Measurements from ENCODE around the gene FAM120A. TPM values are rescaled to one million over a fixed set of nuclear protein-coding genes. Genes with fewer than 3 reads are reported as not detected.

FAM120A gene
- total RNA-seq, 1 experiment from 2014 or later: 53.3 TPM

- H3K27me3 Mint-ChIP-seq (ENCODE audit: low read depth): no peaks in the 10 kb centered on the region
- H3K9me3 Mint-ChIP-seq: no peaks in the 10 kb centered on the region
- no peak for ATAC-seq
- H3K36me3 Mint-ChIP-seq: peaks cover 20% of the 10 kb centered on the region
- H3K27ac Mint-ChIP-seq: peak overlapping the region; percentile 67; the same call in 1 of the 2 replicates
- no peak for DNase-seq (ENCODE audit: low spot score)
- TF ChIP-seq E2F5 (CRISPR knock-in tag; IDR thresholded peaks at IDR 0.05): no peak
- TF ChIP-seq ZNF416 (CRISPR knock-in tag; IDR thresholded peaks at IDR 0.05): no peak
- no peak for TF ChIP-seq ATF1 (CRISPR knock-in tag; IDR thresholded peaks at IDR 0.05)
- no peak for TF ChIP-seq TCF7 (CRISPR knock-in tag; IDR thresholded peaks at IDR 0.05; ENCODE audit: low read depth)
- no peak for TF ChIP-seq EMX1 (CRISPR knock-in tag; IDR thresholded peaks at IDR 0.05)
- no peak for TF ChIP-seq SMAD3 (CRISPR knock-in tag; IDR thresholded peaks at IDR 0.05; ENCODE audit: borderline replicate concordance)
- no peak for TF ChIP-seq E2F1 (CRISPR knock-in tag; IDR thresholded peaks at IDR 0.05)
- TF ChIP-seq, protein P1, sequence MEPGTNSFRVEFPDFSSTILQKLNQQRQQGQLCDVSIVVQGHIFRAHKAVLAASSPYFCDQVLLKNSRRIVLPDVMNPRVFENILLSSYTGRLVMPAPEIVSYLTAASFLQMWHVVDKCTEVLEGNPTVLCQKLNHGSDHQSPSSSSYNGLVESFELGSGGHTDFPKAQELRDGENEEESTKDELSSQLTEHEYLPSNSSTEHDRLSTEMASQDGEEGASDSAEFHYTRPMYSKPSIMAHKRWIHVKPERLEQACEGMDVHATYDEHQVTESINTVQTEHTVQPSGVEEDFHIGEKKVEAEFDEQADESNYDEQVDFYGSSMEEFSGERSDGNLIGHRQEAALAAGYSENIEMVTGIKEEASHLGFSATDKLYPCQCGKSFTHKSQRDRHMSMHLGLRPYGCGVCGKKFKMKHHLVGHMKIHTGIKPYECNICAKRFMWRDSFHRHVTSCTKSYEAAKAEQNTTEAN (CRISPR knock-in tag; IDR thresholded peaks at IDR 0.05): no peak
- no peak for TF ChIP-seq NR1H2 (CRISPR knock-in tag; IDR thresholded peaks at IDR 0.05)
- no peak for TF ChIP-seq PREB (CRISPR knock-in tag; IDR thresholded peaks at IDR 0.05; ENCODE audit: borderline replicate concordance)
- TF ChIP-seq USF2 (CRISPR knock-in tag; IDR thresholded peaks at IDR 0.05): no peak
- TF ChIP-seq E2F4 (CRISPR knock-in tag; IDR thresholded peaks at IDR 0.05; ENCODE audit: borderline replicate concordance, low read depth): no peak
- H3K4me3 Mint-ChIP-seq: no peak overlapping the region
- CTCF ChIA-PET: no interaction called here
- H3K4me1 Mint-ChIP-seq: peaks cover 18% of the 10 kb centered on the region
- POLR2A ChIA-PET: no interaction called here
These were observed 62.1 kb downstream of the FAM120A start for GRCh38 chr9:93513606-93514005.

DNA sequence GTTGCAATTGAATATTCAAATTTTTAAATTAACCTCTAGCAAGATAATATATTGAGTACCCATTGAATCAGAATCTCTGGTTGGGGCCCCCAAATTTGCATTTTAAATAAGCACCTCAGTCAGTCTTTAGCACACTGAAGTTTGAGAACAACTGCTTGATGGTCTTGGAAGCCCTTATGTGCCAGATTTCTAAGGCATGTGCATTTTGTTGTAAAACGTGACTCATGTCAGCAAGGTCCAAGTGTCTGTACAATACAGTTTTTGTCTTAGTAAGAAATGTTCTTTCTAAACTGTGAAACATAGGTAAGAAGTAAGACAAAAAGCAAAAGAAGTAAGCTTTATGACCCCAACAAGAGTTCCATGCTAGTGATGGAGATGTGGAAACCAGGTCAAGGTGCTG, 65.8 kb downstream of the FAM120A start:
- DNase-seq (ENCODE audit: low spot score) (no peak), ATAC-seq (no peak)
- peaks cover 27% of the 10 kb centered on the region for H3K36me3 Mint-ChIP-seq
- no peaks in the 10 kb centered on the region for H3K27me3 Mint-ChIP-seq (ENCODE audit: low read depth)
- POLR2A ChIA-PET: no interaction called here
- peaks cover 4% of the 10 kb centered on the region; the same call in 1 of the 2 replicates for H3K4me1 Mint-ChIP-seq
- no peaks in the 10 kb centered on the region for H3K9me3 Mint-ChIP-seq
- peak overlapping the region; percentile 67; the same call in 1 of the 2 replicates for H3K27ac Mint-ChIP-seq
- H3K4me3 Mint-ChIP-seq: no peak overlapping the region
- CTCF ChIA-PET: no interaction called here
- no peak for TF ChIP-seq USF2 (CRISPR knock-in tag; IDR thresholded peaks at IDR 0.05)
- no peak for TF ChIP-seq ZNF219 (CRISPR knock-in tag; IDR thresholded peaks at IDR 0.05; ENCODE audit: borderline replicate concordance)
- TF ChIP-seq, protein P2, sequence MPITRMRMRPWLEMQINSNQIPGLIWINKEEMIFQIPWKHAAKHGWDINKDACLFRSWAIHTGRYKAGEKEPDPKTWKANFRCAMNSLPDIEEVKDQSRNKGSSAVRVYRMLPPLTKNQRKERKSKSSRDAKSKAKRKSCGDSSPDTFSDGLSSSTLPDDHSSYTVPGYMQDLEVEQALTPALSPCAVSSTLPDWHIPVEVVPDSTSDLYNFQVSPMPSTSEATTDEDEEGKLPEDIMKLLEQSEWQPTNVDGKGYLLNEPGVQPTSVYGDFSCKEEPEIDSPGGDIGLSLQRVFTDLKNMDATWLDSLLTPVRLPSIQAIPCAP (CRISPR knock-in tag; IDR thresholded peaks at IDR 0.05): no peak
- no peak for TF ChIP-seq PRRX2 (CRISPR knock-in tag; IDR thresholded peaks at IDR 0.05)
- no peak for TF ChIP-seq MXD4 (CRISPR knock-in tag; IDR thresholded peaks at IDR 0.05; ENCODE audit: borderline replicate concordance)
- no peak for TF ChIP-seq ZNF121 (CRISPR knock-in tag; IDR thresholded peaks at IDR 0.05)
- no peak for TF ChIP-seq CREB1 (CRISPR knock-in tag; IDR thresholded peaks at IDR 0.05)
- TF ChIP-seq ARID4B (CRISPR knock-in tag; IDR thresholded peaks at IDR 0.05; ENCODE audit: borderline replicate concordance): no peak
- no peak for TF ChIP-seq CDX4 (CRISPR knock-in tag; IDR thresholded peaks at IDR 0.05; ENCODE audit: borderline replicate concordance)
- TF ChIP-seq, protein P3, sequence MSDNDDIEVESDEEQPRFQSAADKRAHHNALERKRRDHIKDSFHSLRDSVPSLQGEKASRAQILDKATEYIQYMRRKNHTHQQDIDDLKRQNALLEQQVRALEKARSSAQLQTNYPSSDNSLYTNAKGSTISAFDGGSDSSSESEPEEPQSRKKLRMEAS (CRISPR knock-in tag; IDR thresholded peaks at IDR 0.05): no peak
- no peak for TF ChIP-seq ZNF423 (CRISPR knock-in tag; IDR thresholded peaks at IDR 0.05)

Measured in WTC11 (cell line).